ENCODE results near the gene DZIP1L. TPM values are rescaled to one million over a fixed set of nuclear protein-coding genes. Genes with fewer than 3 reads are reported as not detected.

Gene DZIP1L
- total RNA-seq, 1 experiment from 2014 or later, result 2.3 TPM

GRCh38 chr3:138114431-138114918, 933 bp downstream of the DZIP1L start:
- H3K27me3 ChIP-seq (ENCODE audit: insufficient read depth, low read depth), result no peaks in the 10 kb centered on the region
- H3K9me3 ChIP-seq (ENCODE audit: insufficient read depth, low read depth), result no peaks in the 10 kb centered on the region
- H4K20me1 ChIP-seq (ENCODE audit: insufficient read depth), result no peaks in the 10 kb centered on the region
- H3K36me3 ChIP-seq (ENCODE audit: low read depth), result no peaks in the 10 kb centered on the region
- POLR2A ChIA-PET (ENCODE audit: unreplicated experiment), result no interaction called here
- CTCF ChIA-PET, result no interaction called here
- peaks cover 14% of the 10 kb centered on the region; the same call in 1 of the 2 replicates for H3F3A ChIP-seq (ENCODE audit: insufficient read depth, low read depth)
- peaks cover 8% of the 10 kb centered on the region; the same call in 1 of the 2 replicates for H3K79me2 ChIP-seq (ENCODE audit: low read depth)
- TF ChIP-seq EZH2 (IDR thresholded peaks at IDR 0.05; ENCODE audit: low read depth) (no peak), CTCF (conservative IDR thresholded peaks at IDR 0.05) (no peak)
- peak overlapping the region; percentile 86 for H3K4me2 ChIP-seq
- peaks cover 13% of the 10 kb centered on the region for H3K4me1 ChIP-seq (replicated peaks; ENCODE audit: insufficient read depth)
- no TSS peak for BruUV-seq (replicated peaks)
- DNase-seq, result no peak
- peak overlapping the region; percentile 94 for H2AFZ ChIP-seq
- H3K27ac ChIP-seq, result no peak overlapping the region; the same call in 1 of the 2 replicates
- intact Hi-C loops (cut with micrococcal nuclease; ENCODE audit: unreplicated experiment), result loop anchor here (2.0 kb wide), 1 partner anchor 36 kb away; no protein-coding TSS in a partner anchor
- no peaks in the 10 kb centered on the region for H3K9me2 ChIP-seq (ENCODE audit: insufficient read depth)
- H3K4me3 ChIP-seq, result peak overlapping the region; percentile 91; the same call in 1 of the 2 replicates

GRCh38 chr3:138113326-138113725, 2.1 kb downstream of the DZIP1L start:
- no TSS peak for BruUV-seq (replicated peaks)

GRCh38 chr3:138112362-138112761, 3.0 kb downstream of the DZIP1L start:
- Histone ChIP-seq H3K79me2 (ENCODE audit: low read depth) (peaks cover 8% of the 10 kb centered on the region; the same call in 1 of the 2 replicates), H3K27ac (no peak overlapping the region), H3K9me3 (ENCODE audit: insufficient read depth, low read depth) (no peaks in the 10 kb centered on the region), H3K4me1 (replicated peaks; ENCODE audit: insufficient read depth) (peaks cover 13% of the 10 kb centered on the region), H3K27me3 (ENCODE audit: insufficient read depth, low read depth) (no peaks in the 10 kb centered on the region), H3K4me2 (no peak overlapping the region), H3F3A (ENCODE audit: insufficient read depth, low read depth) (peaks cover 14% of the 10 kb centered on the region; the same call in 1 of the 2 replicates), H3K4me3 (no peak overlapping the region), H2AFZ (no peak overlapping the region), H3K36me3 (ENCODE audit: low read depth) (no peaks in the 10 kb centered on the region), H3K9me2 (ENCODE audit: insufficient read depth) (no peaks in the 10 kb centered on the region), H4K20me1 (ENCODE audit: insufficient read depth) (no peaks in the 10 kb centered on the region)
- DNase-seq, result no peak
- intact Hi-C loops (cut with micrococcal nuclease; ENCODE audit: unreplicated experiment), result no loop called here
- BruUV-seq (replicated peaks), result no TSS peak
- CTCF ChIA-PET, result no interaction called here
- POLR2A ChIA-PET (ENCODE audit: unreplicated experiment), result no interaction called here
- TF ChIP-seq CTCF (conservative IDR thresholded peaks at IDR 0.05) (no peak), EZH2 (IDR thresholded peaks at IDR 0.05; ENCODE audit: low read depth) (no peak)

More at GRCh38 chr3:138113326-138113725, 2.1 kb downstream of the DZIP1L start:
- no peak overlapping the region for H3K27ac ChIP-seq
- no peaks in the 10 kb centered on the region for H3K9me3 ChIP-seq (ENCODE audit: insufficient read depth, low read depth)
- peaks cover 13% of the 10 kb centered on the region for H3K4me1 ChIP-seq (replicated peaks; ENCODE audit: insufficient read depth)
- ChIA-PET CTCF (interaction anchor here (0.7 kb wide), 1 partner anchor 12 kb away, joined by 3 read pairs; no protein-coding TSS in a partner anchor), POLR2A (ENCODE audit: unreplicated experiment) (no interaction called here)
- H3K4me2 ChIP-seq, result peak overlapping the region; percentile 86
- no peak overlapping the region for H3K4me3 ChIP-seq
- no peaks in the 10 kb centered on the region for H4K20me1 ChIP-seq (ENCODE audit: insufficient read depth)
- TF ChIP-seq CTCF (conservative IDR thresholded peaks at IDR 0.05), result no peak
- no peak for TF ChIP-seq EZH2 (IDR thresholded peaks at IDR 0.05; ENCODE audit: low read depth)
- intact Hi-C loops (cut with micrococcal nuclease; ENCODE audit: unreplicated experiment), result no loop called here
- no peaks in the 10 kb centered on the region for H3K27me3 ChIP-seq (ENCODE audit: insufficient read depth, low read depth)
- no peaks in the 10 kb centered on the region for H3K36me3 ChIP-seq (ENCODE audit: low read depth)
- peaks cover 14% of the 10 kb centered on the region; the same call in 1 of the 2 replicates for H3F3A ChIP-seq (ENCODE audit: insufficient read depth, low read depth)
- H2AFZ ChIP-seq, result no peak overlapping the region
- no peak for DNase-seq
- H3K79me2 ChIP-seq (ENCODE audit: low read depth), result peaks cover 8% of the 10 kb centered on the region; the same call in 1 of the 2 replicates
- H3K9me2 ChIP-seq (ENCODE audit: insufficient read depth), result no peaks in the 10 kb centered on the region

Data from PC-9 (cell line).